HG03378 (cell line): ENCODE measurements around the gene SPRED2.
A peak's percentile ranks its signal among the peaks of the same experiment; 100 is the strongest.

Experiments used
- ATAC-seq: cut with Tn5 transposase; IDR thresholded peaks from one replicate; pipeline ENCODE4 v1.9.1; 2021; ENCODE audit warnings: mild to moderate bottlenecking, moderate library complexity; ENCODE audit not compliant: unreplicated experiment

Gene SPRED2, protein sequence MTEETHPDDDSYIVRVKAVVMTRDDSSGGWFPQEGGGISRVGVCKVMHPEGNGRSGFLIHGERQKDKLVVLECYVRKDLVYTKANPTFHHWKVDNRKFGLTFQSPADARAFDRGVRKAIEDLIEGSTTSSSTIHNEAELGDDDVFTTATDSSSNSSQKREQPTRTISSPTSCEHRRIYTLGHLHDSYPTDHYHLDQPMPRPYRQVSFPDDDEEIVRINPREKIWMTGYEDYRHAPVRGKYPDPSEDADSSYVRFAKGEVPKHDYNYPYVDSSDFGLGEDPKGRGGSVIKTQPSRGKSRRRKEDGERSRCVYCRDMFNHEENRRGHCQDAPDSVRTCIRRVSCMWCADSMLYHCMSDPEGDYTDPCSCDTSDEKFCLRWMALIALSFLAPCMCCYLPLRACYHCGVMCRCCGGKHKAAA

DNA sequence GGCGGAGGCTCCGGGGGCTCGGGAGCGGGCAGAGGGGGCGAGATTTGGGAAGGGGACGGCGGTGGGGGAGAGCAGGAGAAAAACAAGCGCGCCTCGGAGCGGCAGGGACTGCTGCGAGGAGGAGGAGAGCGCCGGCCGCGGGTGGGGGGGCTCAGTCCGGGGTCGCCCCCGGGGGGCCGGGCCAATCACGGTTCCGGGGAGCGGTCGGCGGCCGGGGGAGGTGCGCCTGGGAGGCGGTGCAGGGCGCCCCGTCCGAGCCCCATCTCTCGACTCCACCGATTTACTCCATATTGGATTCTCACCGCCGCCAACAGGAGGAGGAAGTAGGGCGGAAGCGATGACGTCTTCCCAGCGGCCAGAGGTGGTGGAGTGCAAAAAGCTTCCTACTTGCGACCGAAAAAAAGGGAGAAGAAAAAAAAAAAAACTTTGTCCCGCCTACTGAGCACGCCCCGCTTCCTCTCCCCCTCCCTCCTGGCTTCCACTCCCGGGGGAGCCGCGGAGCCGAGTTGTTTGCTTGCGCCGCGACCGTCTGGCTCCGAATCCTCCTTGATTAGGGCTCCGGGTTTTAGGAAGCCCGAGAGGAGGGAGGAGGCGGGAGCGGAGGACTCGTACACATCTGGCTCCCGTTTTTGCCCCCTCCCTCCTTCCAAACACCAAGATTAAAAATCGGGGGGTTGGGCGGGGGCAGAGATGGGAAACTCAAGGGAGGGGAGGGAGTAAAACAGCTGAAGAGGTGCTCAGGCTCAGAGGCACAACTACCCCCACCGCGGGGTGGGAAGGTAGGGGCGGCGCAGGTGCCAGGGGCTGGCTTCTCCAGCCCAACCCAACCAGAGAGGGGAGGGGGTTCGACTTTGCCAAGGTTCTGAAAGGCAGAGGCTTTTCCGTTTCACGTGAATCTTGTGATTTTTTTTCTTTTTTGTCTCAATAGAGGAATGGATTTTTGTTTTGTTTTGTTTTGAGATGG is at the start of gene SPRED2:
SPRED2 (minus strand) TSS at position 373 of the 964 bp plus-strand sequence. CDS start 612 bp downstream, outside the sequence.
- peak; percentile 32 for ATAC-seq

DNA sequence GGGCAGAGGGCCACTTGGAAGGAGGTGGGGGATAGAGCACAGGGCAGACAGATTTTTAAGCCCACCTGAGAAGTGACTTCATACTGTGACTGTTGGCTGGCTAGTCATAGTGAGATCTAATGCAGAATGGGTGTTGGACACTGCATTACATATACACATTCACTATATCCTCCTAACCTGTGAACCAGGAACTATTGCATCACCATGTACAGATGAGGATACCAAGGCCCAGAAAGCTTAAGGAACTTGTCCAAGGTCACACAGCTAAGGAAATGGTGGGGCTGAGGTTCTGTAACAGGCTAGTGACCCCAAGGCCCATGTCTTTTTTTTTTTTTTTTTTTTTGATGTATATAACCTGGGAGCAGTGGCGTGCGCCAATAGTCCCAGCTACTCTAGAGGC is 49.6 kb upstream of the SPRED2 start:
- no peak for ATAC-seq

GRCh38 chr2:65479524-65479923 is 47.1 kb upstream of the SPRED2 start:
- ATAC-seq = no peak

- no peak for ATAC-seq
Observed at GRCh38 chr2:65478498-65479135, 46.2 kb upstream of the SPRED2 start.

GRCh38 chr2:65477590-65477989 is 45.2 kb upstream of the SPRED2 start:
- no peak for ATAC-seq

- no peak for ATAC-seq
Observed at GRCh38 chr2:65476778-65477177, 44.4 kb upstream of the SPRED2 start.

DNA sequence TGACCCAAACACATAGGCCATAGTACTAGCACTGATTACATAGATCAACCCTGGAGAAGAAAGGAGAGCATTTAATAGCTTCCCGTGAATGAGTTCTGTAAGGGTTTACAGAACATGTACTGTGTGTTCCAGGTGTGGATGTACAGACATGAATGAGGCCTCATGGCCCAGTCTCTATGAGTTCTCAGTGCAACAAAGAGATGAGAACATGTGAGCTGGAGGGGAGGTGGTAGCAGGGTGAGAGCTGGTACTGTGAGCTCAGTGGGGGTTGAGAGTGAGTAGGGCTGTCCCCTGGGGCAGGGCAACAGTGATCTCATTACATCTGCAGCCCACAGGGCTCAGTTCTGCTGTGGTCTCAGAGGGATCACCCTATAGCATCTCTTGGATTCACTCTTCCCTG is 42.6 kb upstream of the SPRED2 start:
- no peak for ATAC-seq

DNA sequence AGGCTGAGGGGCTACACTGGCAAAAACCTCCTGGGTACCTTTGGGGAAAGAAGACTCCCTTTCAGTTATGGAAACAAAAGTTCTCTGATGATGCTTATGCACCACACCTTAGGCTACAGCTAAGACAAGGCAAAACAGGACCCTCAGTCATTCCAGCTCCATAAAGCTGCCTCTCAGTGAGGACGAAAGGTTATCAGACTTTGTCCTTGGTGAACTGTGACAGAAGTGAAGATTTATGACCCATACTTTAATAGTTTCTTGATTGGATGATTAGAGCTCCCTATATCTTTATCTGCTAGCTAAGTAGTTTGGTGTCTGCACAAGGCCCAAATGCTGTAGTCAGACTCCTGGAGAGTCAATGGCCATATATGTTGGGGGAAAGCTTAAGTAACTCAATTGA is 40.6 kb upstream of the SPRED2 start:
- ATAC-seq = no peak

DNA sequence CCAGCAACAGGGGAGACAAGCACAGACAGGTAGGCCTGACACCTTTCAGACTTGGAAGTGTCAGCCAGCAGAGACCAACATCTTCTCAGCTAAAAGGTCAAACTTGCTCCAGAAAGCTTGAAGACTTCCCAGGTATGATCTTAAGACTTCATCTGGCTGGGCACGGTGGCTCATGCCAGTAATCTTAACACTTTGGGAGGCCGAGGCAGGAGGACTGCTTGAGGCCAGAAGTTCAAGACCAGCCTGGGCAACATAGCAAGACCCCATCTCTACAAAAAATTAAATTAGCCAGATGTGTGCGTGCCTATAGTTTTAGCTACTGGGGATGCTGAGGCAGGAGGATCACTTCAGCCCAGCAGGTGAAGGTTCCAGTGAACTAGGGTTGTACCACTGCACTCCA is 39.0 kb upstream of the SPRED2 start:
- no peak for ATAC-seq

DNA sequence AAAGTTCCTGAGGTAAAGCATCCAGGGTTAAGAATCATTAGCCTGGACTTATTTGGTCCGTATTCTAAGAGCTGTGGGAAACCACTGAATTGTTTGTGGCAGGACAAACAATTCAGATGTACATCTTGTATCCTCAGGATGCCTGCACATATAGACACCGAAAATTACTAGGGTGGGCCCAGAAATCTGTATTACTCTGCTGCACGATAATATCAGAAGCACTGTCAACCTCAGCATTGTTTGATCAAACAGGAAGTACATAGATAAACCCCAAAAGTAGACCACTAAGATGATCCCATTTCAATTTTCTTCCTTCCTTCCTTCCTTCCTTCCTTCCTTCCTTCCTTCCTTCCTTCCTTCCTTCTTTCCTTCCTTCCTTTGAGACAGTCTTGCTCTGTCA is 34.2 kb upstream of the SPRED2 start:
- no peak for ATAC-seq

DNA sequence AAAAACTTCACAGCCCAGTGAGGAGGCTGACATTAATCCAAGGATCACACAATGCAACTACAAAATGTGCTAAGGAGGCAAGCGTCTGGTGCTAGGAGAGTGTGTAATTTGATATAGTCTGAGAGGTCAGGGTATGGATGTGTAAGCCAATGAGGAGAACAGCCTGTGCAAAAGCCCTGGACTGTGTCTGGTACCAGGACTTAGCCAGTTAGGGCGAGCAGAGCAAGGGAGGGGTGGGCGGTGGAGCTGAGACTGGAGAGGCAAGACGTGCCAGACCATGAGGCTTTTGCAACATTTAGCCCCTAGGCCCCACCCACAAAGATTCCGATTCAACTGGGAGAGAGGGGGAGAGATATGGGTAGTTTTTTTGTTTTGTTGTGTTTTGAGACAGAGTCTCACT is 33.5 kb upstream of the SPRED2 start:
- no peak for ATAC-seq

GRCh38 chr2:65465124-65465523 is 32.7 kb upstream of the SPRED2 start:
- ATAC-seq = no peak

DNA sequence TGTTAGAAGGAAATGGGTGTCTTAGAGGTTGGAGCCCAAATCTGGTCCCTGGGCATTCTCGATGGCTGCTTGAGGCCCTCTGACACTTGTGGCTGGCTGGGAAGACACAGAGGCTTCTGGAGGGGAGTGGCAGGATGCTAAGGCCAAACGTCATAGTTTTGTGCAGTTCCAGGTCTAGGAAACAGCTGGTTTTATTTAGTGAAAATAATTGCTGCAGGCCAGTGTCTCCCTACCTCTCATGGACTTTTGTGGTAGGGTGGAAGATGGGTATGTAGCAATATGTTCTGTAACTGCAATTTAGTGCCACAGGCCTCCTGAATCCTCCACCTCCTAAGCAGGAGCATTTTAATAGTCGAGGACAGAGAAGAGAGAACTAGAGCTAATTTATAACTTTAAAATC is 32.2 kb upstream of the SPRED2 start:
- ATAC-seq = no peak

DNA sequence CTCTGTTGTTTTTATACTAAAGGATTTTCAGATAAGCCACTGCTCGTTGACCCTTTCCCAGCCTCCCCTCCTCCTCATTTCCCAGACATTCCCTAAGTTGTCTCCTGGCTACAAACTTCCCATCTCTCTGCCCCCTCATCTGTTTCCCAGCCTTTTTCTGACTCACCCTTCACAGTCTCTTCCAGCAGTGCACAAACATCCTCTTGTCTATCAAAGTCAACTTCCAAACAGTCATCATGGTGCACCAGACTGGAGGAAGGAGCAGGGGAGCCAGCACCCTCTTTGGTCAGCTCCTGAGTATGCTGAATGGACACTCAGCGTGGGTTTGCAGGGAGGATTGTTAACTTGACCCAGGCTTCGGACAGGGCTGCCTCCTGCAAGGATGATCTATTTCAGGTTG is 26.6 kb upstream of the SPRED2 start:
- no peak for ATAC-seq

DNA sequence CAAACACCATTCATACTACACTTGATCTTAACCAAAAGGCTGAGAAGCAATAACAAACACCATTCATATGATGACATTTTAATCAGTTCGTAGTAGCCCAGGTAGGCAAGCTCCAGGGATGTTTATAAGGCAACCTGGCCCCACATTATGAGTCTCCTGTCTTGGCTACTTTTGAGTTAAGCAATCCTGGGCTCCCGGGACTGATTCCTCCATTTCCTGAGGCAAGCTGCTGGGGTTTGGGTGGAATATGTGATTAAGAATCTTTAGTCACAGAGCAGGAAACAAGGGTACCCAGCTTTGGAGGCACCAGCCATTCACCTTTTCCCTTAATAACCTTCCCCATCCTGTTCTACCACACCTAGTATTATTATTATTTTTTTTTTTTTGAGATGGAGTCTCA is 24.5 kb upstream of the SPRED2 start:
- ATAC-seq = no peak

DNA sequence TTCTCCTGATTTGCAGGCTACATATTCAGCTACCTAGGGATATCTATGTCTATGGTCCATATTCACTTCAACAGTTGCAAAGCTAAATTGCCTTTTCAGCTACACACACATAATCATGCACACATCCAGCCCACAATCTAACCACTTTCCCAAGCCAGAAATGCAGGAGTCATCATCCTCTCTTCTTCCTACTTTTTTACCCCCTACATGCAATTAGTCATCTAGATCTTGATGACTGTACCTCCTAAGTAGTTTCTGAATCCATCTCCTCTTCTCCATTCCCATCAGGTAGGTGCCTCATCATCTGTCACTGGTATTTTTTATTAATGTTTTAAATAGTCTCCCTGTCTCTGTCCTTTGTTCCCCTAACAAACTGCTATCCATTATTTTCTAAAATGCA is 23.7 kb upstream of the SPRED2 start:
- ATAC-seq = no peak

GRCh38 chr2:65453916-65454315 is 21.5 kb upstream of the SPRED2 start:
- ATAC-seq = no peak

- no peak for ATAC-seq
Observed at GRCh38 chr2:65452150-65452895, 19.9 kb upstream of the SPRED2 start.

- no peak for ATAC-seq
Observed at GRCh38 chr2:65450810-65451209, 18.4 kb upstream of the SPRED2 start.

DNA sequence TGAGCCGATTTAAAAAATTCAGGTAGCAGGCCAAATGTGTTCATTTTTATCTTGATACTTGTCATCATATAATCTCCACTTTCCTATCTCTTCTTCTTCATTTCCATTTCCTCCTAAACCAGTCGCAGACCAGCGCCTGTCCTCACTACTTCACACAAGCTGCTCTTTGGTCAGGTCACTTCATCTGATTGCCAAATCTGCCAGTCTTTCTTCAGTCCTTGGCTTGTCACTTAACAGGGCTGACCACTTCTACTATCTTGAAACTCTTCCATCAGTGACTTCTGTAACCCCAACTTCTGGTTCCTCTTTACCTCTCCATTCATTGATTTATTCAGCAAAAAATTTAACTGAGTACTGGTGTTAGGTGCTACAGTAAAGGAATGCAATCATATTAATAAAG is 18.0 kb upstream of the SPRED2 start:
- ATAC-seq = no peak
